ENCODE data around the gene C16orf86.

C16orf86 gene, protein sequence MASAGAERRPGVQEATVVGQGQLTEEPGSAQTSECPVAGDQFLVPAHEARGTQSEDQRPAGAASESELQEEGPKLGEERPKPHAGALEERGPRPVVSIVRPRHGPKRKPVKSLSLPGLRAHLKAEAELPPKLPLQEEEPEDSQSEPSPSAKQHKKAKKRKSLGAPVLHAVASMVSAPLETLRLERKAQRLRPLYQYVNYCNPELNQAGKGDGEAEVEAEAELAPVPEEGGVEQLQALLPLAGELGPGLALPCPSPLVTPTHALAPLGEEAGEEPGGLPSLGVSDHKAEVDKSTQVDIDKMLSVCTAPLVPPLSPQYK

DNA sequence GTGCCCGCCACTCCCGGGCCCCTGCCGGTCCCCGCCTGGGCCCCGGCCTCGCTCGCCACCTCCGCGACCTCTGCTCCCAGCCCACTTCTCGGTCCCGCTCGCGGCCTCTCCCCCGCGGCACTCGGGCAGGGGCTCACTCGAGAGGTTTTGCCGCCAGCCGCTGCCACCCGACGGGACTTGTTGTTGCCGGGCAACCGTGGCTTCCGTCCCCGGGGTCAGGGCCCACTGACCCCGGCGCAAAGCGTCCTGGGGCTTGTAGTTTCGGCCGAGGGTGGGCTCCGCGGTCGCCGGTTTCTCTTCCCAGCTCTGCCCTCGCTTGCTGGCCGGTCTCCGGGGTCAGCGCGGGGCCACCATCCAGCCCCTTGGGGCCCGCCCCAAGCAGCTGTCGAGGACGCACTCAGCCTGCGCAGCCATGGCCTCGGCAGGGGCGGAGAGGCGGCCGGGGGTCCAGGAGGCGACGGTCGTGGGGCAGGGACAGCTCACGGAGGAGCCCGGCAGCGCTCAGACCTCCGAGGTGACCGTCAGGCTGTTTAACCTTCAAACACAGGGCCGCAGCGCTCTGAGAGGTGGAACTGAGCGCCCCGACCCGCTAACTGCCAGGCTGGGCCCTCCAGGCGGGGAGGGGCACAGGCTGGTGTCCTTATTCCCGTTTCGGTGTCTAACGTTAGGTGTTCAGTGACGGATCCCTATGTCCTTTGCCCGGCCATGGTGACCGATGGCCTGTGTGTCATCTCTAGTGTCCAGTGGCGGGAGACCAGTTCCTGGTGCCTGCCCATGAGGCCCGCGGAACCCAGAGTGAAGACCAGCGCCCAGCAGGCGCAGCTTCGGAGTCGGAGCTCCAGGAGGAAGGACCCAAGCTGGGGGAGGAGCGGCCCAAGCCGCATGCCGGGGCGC, at the start of gene C16orf86, which contains the start of gene ENKD1:
C16orf86 (plus strand) TSS at position 256 of the 894 bp plus-strand sequence; CDS start at position 413, 157 bp downstream.
ENKD1 (minus strand) TSS at position 192 of the 894 bp plus-strand sequence. CDS start 308 bp downstream, outside the sequence.
- DNase-seq (ENCODE audit: low read depth, low spot score) = no peak
- peak within 1 kb of the TSS; percentile 68 for H3K4me3 ChIP-seq (ENCODE audit: low read depth, low read length)
- TF ChIP-seq CTCF (IDR thresholded peaks at IDR 0.05; ENCODE audit: insufficient read depth, low read length, missing control alignments) = no peak
- POLR2A ChIA-PET = interaction anchor here (0.7 to 3.0 kb wide), 3 partner anchors 104 to 145 kb away, joined by 3 to 14 read pairs (median 11); partner anchors contain the start of gene CTCF
- CTCF ChIA-PET = interaction anchor here (0.8 to 19.0 kb wide), 33 partner anchors 8 to 398 kb away, joined by 3 to 605 read pairs (median 5); partner anchors contain the start of genes ATP6V0D1, CARMIL2, CTCF and NRN1L

DNA sequence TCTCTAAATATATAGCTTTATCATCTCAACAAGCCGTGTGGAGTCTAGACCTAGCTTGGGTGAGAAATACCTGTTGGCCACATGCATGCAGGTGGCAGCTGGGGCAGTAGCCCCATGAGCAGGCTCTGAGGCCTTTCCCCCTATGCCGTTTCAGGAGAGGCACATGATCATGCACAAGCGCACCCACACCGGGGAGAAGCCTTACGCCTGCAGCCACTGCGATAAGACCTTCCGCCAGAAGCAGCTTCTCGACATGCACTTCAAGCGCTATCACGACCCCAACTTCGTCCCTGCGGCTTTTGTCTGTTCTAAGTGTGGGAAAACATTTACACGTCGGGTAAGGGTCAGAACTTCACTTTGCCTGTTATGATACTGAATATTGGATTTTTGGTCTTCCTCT, 38.4 kb upstream of the C16orf86 start:
- CTCF ChIA-PET = interaction anchor here (1.5 to 1.6 kb wide), 2 partner anchors 10 to 107 kb away, joined by 3 to 5 read pairs; no protein-coding TSS in a partner anchor
- H3K4me3 ChIP-seq (ENCODE audit: low read depth, low read length) = no peak overlapping the region
- no peak for DNase-seq (ENCODE audit: low read depth, low spot score)
- POLR2A ChIA-PET = no interaction called here
- no peak for TF ChIP-seq CTCF (IDR thresholded peaks at IDR 0.05; ENCODE audit: insufficient read depth, low read length, missing control alignments)

DNA sequence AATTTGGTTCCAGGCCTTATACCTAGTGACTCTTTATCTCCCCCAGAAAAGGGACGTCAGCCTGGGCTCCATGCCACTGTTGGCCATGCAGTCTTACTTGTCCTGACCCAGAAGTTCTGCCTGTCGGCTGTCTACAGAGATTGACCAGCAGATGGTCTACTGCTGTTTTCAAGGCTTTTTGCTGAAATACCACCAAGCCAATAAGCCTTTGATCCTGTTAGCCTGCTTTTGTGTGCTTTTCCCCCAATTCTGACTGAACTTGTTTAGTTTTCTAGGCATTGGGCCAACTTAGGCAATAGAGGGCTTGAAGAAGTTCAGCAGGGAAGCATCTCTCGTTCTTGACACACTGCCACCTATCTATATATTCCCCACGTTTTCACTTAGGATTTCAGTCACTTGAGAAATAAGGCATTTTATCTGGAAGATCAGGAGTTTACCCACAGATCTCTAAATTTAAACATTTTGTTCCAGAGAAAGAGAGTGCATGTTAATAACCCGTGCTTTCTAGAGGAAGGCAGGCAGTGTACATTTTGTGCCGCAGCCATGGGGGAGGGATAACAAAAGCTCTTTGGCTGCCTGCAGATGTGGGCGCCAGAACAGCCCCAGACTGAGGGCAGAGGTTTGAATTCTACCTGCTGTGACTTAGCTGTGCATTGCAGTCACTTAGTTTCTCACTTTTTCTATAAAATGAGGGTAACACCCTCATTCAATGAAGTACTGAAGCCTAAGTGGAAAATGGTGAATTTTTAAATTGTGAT, 34.0 kb upstream of the C16orf86 start:
- no peak for TF ChIP-seq CTCF (IDR thresholded peaks at IDR 0.05; ENCODE audit: insufficient read depth, low read length, missing control alignments)
- DNase-seq (ENCODE audit: low read depth, low spot score) = peak; percentile 2
- CTCF ChIA-PET = interaction anchor here (0.9 to 4.0 kb wide), 6 partner anchors 11 to 111 kb away, joined by 3 to 33 read pairs (median 6); partner anchors contain the start of genes CARMIL2 and CTCF
- POLR2A ChIA-PET = no interaction called here
- no peak overlapping the region for H3K4me3 ChIP-seq (ENCODE audit: low read depth, low read length)

DNA sequence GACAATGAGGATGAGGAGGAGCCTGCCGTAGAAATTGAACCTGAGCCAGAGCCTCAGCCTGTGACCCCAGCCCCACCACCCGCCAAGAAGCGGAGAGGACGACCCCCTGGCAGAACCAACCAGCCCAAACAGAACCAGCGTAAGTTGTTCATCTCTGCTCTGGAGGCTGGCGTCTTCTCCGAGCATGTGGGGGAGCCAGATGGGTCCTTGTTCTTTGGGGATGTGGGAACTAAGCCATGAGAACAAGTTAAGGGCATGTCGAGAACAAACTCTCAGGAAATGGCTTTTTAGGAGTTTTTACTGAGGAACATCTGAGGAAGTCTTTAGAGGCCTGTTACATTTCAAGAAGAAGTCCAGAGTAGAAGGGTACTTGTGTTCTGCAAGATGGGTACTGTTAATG, 29.9 kb upstream of the C16orf86 start:
- no peak overlapping the region for H3K4me3 ChIP-seq (ENCODE audit: low read depth, low read length)
- no peak for DNase-seq (ENCODE audit: low read depth, low spot score)
- CTCF ChIA-PET = no interaction called here
- no peak for TF ChIP-seq CTCF (IDR thresholded peaks at IDR 0.05; ENCODE audit: insufficient read depth, low read length, missing control alignments)
- POLR2A ChIA-PET = no interaction called here

DNA sequence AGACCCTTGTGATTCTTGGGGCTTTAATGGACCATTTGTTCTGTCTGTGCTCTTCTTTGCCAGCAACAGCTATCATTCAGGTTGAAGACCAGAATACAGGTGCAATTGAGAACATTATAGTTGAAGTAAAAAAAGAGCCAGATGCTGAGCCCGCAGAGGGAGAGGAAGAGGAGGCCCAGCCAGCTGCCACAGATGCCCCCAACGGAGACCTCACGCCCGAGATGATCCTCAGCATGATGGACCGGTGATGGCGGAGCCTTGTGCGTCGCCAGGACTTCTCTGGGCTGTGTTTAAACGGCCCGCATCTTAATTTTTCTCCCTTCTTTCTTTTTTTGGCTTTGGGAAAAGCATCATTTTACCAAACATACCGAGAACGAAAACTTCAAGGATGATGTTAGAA, 29.0 kb upstream of the C16orf86 start:
- POLR2A ChIA-PET = no interaction called here

More for the DNA sequence above, 29.0 kb upstream of the C16orf86 start:
- no peak overlapping the region for H3K4me3 ChIP-seq (ENCODE audit: low read depth, low read length)
- CTCF ChIA-PET = interaction anchor here (0.7 kb wide), 1 partner anchor 75 kb away, joined by 3 read pairs; the partner anchor contains the start of gene CTCF
- no peak for TF ChIP-seq CTCF (IDR thresholded peaks at IDR 0.05; ENCODE audit: insufficient read depth, low read length, missing control alignments)
- DNase-seq (ENCODE audit: low read depth, low spot score) = no peak

Measured in AG04449 (cell line).